Activated CD4-positive, alpha-beta T cell treated with anti-CD3 and anti-CD28 coated beads for 36 hours (primary cell): ENCODE measurements around the gene SMC6. TPM values are rescaled to one million over a fixed set of nuclear protein-coding genes. Genes with fewer than 3 reads are reported as not detected.
A peak's percentile ranks its signal among the peaks of the same experiment; 100 is the strongest.

Experiments
- ATAC-seq: fragments of 200-7000 bp; cut with Tn5 transposase; one replicate; pipeline ENCODE4 v1.10.0; 2021; ENCODE audit warnings: mild to moderate bottlenecking, moderate library complexity
- CTCF ChIA-PET: fragments of 350-600 bp; sonication (Branson Sonifier 250); formaldehyde crosslinking; loops from one replicate; lab custom pipeline; 2021; ENCODE audit warnings: antibody characterized with exemption; lab: Charles Lee
- POLR2A ChIA-PET: fragments of 350-600 bp; sonication (Branson Sonifier 250); formaldehyde crosslinking; loops from one replicate; lab custom pipeline; 2021; ENCODE audit warnings: antibody characterized with exemption, inconsistent platforms; lab: Charles Lee
- DNase-seq: peaks from one replicate; pipeline ENCODE4 v3.0.0-alpha.2; 2020
- H3K27ac Mint-ChIP-seq: one replicate; pipeline ENCODE4 v1.8.0; 2021; ENCODE audit warnings: mixed read lengths
- H3K27me3 Mint-ChIP-seq: one replicate; pipeline ENCODE4 v1.8.0; 2021; ENCODE audit warnings: mixed read lengths
- H3K36me3 Mint-ChIP-seq: one replicate; pipeline ENCODE4 v1.8.0; 2021; ENCODE audit warnings: low read depth, mixed read lengths
- H3K4me1 Mint-ChIP-seq: one replicate; pipeline ENCODE4 v1.8.0; 2021; ENCODE audit warnings: mixed read lengths
- H3K4me3 Mint-ChIP-seq: one replicate; pipeline ENCODE4 v1.8.0; 2021; ENCODE audit warnings: mild to moderate bottlenecking, moderate library complexity, mixed read lengths
- H3K9me3 Mint-ChIP-seq: one replicate; pipeline ENCODE4 v1.8.0; 2021; ENCODE audit warnings: low read depth, mixed read lengths
- intact Hi-C, 2 experiments: fragments of 100-400 bp; cut with DNase I in 1 of 2; cut with micrococcal nuclease in 1 of 2; formaldehyde crosslinking; loops; one replicate each; pipeline versions ENCODE4 v1.14.2 to v1.15.1; 2022 to 2024; cut with DNase I, micrococcal nuclease
- total RNA-seq, 2 experiments: library from RNA; stranded (reverse); gene quantifications; one replicate each; pipeline ENCODE4 v1.2.3, GENCODE V29; 2021

SMC6 gene
- total RNA-seq, 2 experiments from 2014 or later: 25.4 to 26.3 TPM

DNA sequence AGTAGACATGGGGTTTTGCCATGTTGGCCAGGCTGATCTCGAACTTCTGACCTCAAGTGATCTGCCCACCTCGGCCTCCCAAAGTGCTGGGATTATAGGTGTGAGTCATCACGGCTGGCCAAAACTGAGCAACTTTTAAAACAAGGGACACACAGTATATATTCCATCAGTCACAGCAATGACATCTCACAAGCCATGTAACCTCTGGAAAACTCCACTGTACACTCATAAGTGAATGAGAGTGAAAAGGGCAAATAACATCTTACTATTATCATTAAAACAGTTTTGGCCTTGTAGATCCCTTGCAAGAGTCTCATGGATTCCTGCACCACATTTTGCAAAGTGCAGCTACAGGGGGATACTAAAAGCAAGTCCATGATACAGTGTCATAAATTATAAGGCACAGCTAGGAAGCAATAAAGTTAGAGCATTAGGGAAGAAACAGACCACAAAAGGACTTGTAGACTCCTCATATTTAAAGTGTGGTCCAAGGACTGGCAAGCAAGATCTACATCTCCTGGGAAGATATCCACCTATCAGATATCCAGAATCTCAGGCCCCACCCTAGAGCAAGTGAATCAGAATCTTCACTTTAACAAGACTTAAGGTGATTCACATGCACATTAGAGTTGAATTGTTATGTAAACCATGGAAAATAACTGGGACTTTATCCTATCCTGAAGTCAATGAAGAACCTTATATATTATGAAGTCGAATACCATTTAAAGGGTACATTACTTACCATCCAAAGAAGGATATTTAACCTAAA lies 5.7 kb downstream of the SMC6 start:
- Mint-ChIP-seq H3K4me3 (no peak overlapping the region), H3K36me3 (peaks cover 15% of the 10 kb centered on the region), H3K27ac (no peak overlapping the region), H3K4me1 (peaks cover 18% of the 10 kb centered on the region), H3K27me3 (no peaks in the 10 kb centered on the region), H3K9me3 (no peaks in the 10 kb centered on the region)
- ATAC-seq (no peak), DNase-seq (no peak)
- POLR2A ChIA-PET: no interaction called here
- intact Hi-C loops: no loop called here
- CTCF ChIA-PET: interaction anchor here (0.8 kb wide), 1 partner anchor 76 kb away, joined by 3 read pairs; no protein-coding TSS in a partner anchor

DNA sequence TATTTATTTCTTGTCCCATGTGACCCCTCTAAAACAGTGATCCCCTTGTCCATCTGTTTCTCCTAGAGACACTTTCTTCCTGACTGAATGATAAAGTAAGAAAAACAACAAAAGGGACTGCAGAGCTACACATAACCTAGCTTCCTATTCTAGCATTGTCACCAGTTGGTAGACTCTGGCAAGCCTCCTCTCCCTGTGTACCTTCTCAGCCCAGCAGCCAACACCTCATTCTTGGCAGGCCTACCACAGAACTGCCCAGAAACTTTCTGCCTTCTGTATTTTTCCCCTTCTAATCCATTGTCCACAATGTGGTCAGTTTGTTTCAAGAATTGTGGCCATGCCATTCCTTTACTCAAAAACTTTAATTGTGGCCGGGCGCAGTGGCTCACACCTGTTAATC lies 13.4 kb downstream of the SMC6 start:
- no peaks in the 10 kb centered on the region for H3K9me3 Mint-ChIP-seq
- no peaks in the 10 kb centered on the region for H3K4me1 Mint-ChIP-seq
- intact Hi-C loops: no loop called here
- DNase-seq (no peak), ATAC-seq (no peak)
- H3K4me3 Mint-ChIP-seq: no peak overlapping the region
- CTCF ChIA-PET: no interaction called here
- no peak overlapping the region for H3K27ac Mint-ChIP-seq
- no peaks in the 10 kb centered on the region for H3K27me3 Mint-ChIP-seq
- POLR2A ChIA-PET: no interaction called here
- H3K36me3 Mint-ChIP-seq: peaks cover 46% of the 10 kb centered on the region

- ChIA-PET POLR2A (no interaction called here), CTCF (interaction anchor here (0.8 to 1.3 kb wide), 2 partner anchors 9 to 28 kb away, joined by 3 to 4 read pairs; no protein-coding TSS in a partner anchor)
- Mint-ChIP-seq H3K9me3 (no peaks in the 10 kb centered on the region), H3K4me1 (no peaks in the 10 kb centered on the region), H3K27ac (no peak overlapping the region), H3K4me3 (no peak overlapping the region), H3K36me3 (peaks cover 41% of the 10 kb centered on the region), H3K27me3 (no peaks in the 10 kb centered on the region)
- intact Hi-C loops: no loop called here
- ATAC-seq (no peak), DNase-seq (no peak)
Measured at GRCh38 chr2:17736989-17737388, 16.6 kb downstream of the SMC6 start.

DNA sequence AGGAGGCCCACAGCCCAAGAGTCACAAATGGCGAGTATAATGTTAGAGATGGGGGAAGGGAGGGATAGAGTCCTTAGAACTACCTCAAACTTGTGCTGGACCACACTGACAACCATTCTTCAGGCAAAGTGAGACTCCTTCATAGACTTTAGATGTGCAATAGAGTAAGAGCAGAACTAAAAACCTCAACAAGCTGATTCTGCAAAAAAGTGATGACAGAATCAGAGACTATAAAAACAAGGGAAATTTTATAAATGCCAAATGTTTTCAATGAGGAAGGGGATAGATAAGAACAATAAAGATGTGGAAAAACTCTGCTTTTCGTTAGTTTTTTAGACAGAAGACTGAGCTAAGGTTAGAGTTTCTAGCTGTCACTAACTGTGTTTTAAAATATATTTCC lies 17.7 kb downstream of the SMC6 start:
- intact Hi-C loops: no loop called here
- no peaks in the 10 kb centered on the region for H3K9me3 Mint-ChIP-seq
- no peaks in the 10 kb centered on the region for H3K27me3 Mint-ChIP-seq
- CTCF ChIA-PET: interaction anchor here (0.7 to 1.3 kb wide), 2 partner anchors 8 to 1013 kb away, joined by 3 read pairs; no protein-coding TSS in a partner anchor
- DNase-seq (no peak), ATAC-seq (no peak)
- no peak overlapping the region for H3K4me3 Mint-ChIP-seq
- POLR2A ChIA-PET: no interaction called here
- H3K36me3 Mint-ChIP-seq: peaks cover 47% of the 10 kb centered on the region
- no peak overlapping the region for H3K27ac Mint-ChIP-seq
- no peaks in the 10 kb centered on the region for H3K4me1 Mint-ChIP-seq

- H3K9me3 Mint-ChIP-seq: no peaks in the 10 kb centered on the region
- intact Hi-C loops: no loop called here
- no peaks in the 10 kb centered on the region for H3K27me3 Mint-ChIP-seq
- DNase-seq (no peak), ATAC-seq (no peak)
- H3K36me3 Mint-ChIP-seq: peaks cover 40% of the 10 kb centered on the region
- H3K27ac Mint-ChIP-seq: no peak overlapping the region
- CTCF ChIA-PET: interaction anchor here (2.3 to 2.7 kb wide), 2 partner anchors 10 to 14 kb away, joined by 7 to 12 read pairs; no protein-coding TSS in a partner anchor
- H3K4me1 Mint-ChIP-seq: no peaks in the 10 kb centered on the region
- no peak overlapping the region for H3K4me3 Mint-ChIP-seq
- POLR2A ChIA-PET: no interaction called here
Measured at GRCh38 chr2:17733599-17733998, 20.0 kb downstream of the SMC6 start.

- no peaks in the 10 kb centered on the region for H3K9me3 Mint-ChIP-seq
- ATAC-seq: no peak
- H3K36me3 Mint-ChIP-seq: peaks cover 25% of the 10 kb centered on the region
- H3K4me3 Mint-ChIP-seq: no peak overlapping the region
- ChIA-PET POLR2A (no interaction called here), CTCF (interaction anchor here (1.3 kb wide), 1 partner anchor 101 kb away, joined by 3 read pairs; no protein-coding TSS in a partner anchor)
- H3K27ac Mint-ChIP-seq: no peak overlapping the region
- no peaks in the 10 kb centered on the region for H3K4me1 Mint-ChIP-seq
- no peaks in the 10 kb centered on the region for H3K27me3 Mint-ChIP-seq
- no peak for DNase-seq
- intact Hi-C loops: no loop called here
Measured at GRCh38 chr2:17729880-17730279, 23.7 kb downstream of the SMC6 start.

DNA sequence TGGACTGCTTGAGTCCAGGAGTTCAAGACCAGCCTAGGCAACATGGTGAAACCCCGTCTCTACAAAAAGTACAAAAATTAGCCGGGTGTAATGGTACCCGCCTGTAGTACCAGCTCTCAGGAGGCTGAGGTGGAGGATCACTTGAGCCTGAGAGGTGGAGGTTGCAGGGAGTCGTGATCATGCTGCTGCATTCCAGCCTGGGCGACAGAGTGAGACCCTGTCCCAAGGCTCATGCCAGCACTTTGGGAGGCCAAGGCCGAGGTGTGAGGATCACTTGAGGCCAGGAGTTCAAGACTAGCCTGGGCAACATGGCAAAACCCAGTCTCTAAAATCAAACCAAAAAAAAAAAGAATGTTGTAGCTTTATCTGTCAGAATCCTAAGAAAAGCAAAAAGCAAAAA lies 25.4 kb downstream of the SMC6 start:
- no peak for ATAC-seq
- intact Hi-C loops: no loop called here
- no peaks in the 10 kb centered on the region for H3K4me1 Mint-ChIP-seq
- no peaks in the 10 kb centered on the region for H3K27me3 Mint-ChIP-seq
- H3K4me3 Mint-ChIP-seq: no peak overlapping the region
- ChIA-PET POLR2A (no interaction called here), CTCF (interaction anchor here (0.6 to 1.2 kb wide), 3 partner anchors 8 to 57 kb away, joined by 3 to 5 read pairs (median 4); no protein-coding TSS in a partner anchor)
- no peaks in the 10 kb centered on the region for H3K9me3 Mint-ChIP-seq
- DNase-seq: no peak
- H3K36me3 Mint-ChIP-seq: peaks cover 22% of the 10 kb centered on the region
- H3K27ac Mint-ChIP-seq: no peak overlapping the region

DNA sequence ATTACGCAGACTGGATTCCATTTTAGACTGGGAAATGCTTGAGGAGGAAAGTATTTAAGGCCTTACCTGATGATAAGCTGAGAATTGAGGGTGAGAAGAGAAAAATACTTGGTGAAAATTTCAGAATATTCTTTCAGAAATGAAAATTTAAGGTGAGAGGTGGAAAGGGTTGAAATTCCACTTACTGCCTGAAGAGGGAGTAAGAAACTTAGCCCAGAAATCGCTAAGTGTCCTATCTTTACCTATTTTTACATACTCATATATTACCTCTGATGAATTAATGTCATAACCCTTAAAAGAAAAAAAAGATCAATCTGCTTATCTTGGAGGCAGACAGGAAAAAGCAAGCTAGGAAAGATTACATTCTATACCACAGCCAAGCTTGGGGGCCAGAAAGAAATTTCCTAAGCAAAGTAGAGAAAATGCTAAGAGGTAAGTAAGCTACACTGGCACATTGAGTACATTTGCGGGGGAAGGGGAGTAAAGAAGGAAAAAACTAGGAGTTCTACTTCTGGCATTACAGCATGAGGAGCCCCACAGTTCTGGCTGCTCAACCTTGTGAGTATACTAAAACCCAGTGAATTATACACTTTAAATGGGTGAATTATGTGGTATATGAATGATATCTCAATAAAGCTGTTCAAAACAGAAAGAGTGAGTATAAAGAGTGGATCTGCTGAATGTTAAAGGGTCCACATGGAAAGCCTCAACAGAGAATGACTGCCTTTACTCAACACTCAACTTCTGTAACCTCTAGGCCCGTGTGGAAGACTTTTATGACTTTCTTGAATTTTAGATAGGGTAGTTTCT lies 33.8 kb downstream of the SMC6 start:
- Mint-ChIP-seq H3K36me3 (peaks cover 21% of the 10 kb centered on the region), H3K9me3 (no peaks in the 10 kb centered on the region), H3K4me1 (no peaks in the 10 kb centered on the region), H3K4me3 (no peak overlapping the region), H3K27me3 (no peaks in the 10 kb centered on the region), H3K27ac (no peak overlapping the region)
- CTCF ChIA-PET: interaction anchor here (0.6 to 2.4 kb wide), 9 partner anchors 9 to 1168 kb away, joined by 3 to 12 read pairs (median 3); no protein-coding TSS in a partner anchor
- POLR2A ChIA-PET: no interaction called here
- ATAC-seq (no peak), DNase-seq (no peak)
- intact Hi-C loops: loop anchor here (1.0 to 5.0 kb wide), 6 partner anchors 34 to 658 kb away; partner anchors contain the start of gene SMC6 (in 1 of the 2)

GRCh38 chr2:17718689-17719088 lies 34.9 kb downstream of the SMC6 start:
- intact Hi-C loops: loop anchor here (1.0 to 5.0 kb wide), 5 partner anchors 35 to 460 kb away; partner anchors contain the start of gene SMC6 (in 1 of the 2)
- ChIA-PET POLR2A (no interaction called here), CTCF (interaction anchor here (0.7 to 2.4 kb wide), 5 partner anchors 10 to 164 kb away, joined by 3 to 12 read pairs (median 3); no protein-coding TSS in a partner anchor)
- ATAC-seq: no peak
- H3K4me3 Mint-ChIP-seq: no peak overlapping the region
- DNase-seq: no peak
- H3K27ac Mint-ChIP-seq: no peak overlapping the region
- no peaks in the 10 kb centered on the region for H3K9me3 Mint-ChIP-seq
- H3K36me3 Mint-ChIP-seq: peaks cover 29% of the 10 kb centered on the region
- no peaks in the 10 kb centered on the region for H3K4me1 Mint-ChIP-seq
- H3K27me3 Mint-ChIP-seq: no peaks in the 10 kb centered on the region

- Mint-ChIP-seq H3K36me3 (peaks cover 38% of the 10 kb centered on the region), H3K4me1 (no peaks in the 10 kb centered on the region), H3K27ac (no peak overlapping the region), H3K27me3 (no peaks in the 10 kb centered on the region), H3K4me3 (no peak overlapping the region), H3K9me3 (no peaks in the 10 kb centered on the region)
- DNase-seq (no peak), ATAC-seq (no peak)
- intact Hi-C loops: loop anchor here (2.0 to 5.0 kb wide), 2 partner anchors 113 to 430 kb away; no protein-coding TSS in a partner anchor
- CTCF ChIA-PET: no interaction called here
- POLR2A ChIA-PET: interaction anchor here (0.6 kb wide), 1 partner anchor 60 kb away, joined by 3 read pairs; no protein-coding TSS in a partner anchor
Measured at GRCh38 chr2:17717666-17718065, 35.9 kb downstream of the SMC6 start.

DNA sequence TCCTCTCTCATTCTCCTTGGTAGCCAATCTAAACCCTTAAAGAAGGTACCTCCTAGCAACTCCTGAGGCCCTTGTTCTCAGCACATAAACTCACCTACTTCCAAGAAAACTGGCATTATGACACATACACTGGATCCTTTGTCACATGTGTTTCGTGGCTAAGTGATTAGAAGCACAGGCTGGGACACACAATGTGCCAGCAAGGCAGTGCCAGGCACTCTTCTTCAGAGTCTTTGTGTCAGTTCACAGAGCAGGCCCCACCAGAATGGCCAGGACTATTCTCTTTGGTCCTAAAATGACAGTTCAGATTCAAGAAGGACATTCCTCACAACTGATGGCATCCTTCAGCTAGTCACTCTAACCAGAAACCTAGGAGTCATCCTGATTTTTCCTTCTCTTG lies 40.3 kb downstream of the SMC6 start:
- no peak overlapping the region for H3K4me3 Mint-ChIP-seq
- DNase-seq (no peak), ATAC-seq (peak; percentile 36)
- ChIA-PET POLR2A (no interaction called here), CTCF (interaction anchor here (0.7 to 1.0 kb wide), 2 partner anchors 9 to 12 kb away, joined by 3 read pairs; no protein-coding TSS in a partner anchor)
- no peaks in the 10 kb centered on the region for H3K9me3 Mint-ChIP-seq
- intact Hi-C loops: no loop called here
- H3K36me3 Mint-ChIP-seq: peaks cover 37% of the 10 kb centered on the region
- no peaks in the 10 kb centered on the region for H3K27me3 Mint-ChIP-seq
- no peaks in the 10 kb centered on the region for H3K4me1 Mint-ChIP-seq
- no peak overlapping the region for H3K27ac Mint-ChIP-seq
